SK-N-MC (cell line): Measurements from ENCODE around the gene ADRB1.

Source experiments
- EZH2 ChIP-seq: fragments of 200-600 bp; sonication (generic); IDR thresholded peaks from one replicate; pipeline ENCODE4 v1.6.1; 2017; ENCODE audit warnings: antibody characterized with exemption
- FOXP2 ChIP-seq: optimal IDR thresholded peaks from 2 replicates; pipeline ENCODE3; 2011; ENCODE audit warnings: mild to moderate bottlenecking, moderate library complexity; ENCODE audit not compliant: insufficient read depth; ENCODE audit errors: extremely low read length, control extremely low read depth

GRCh38 chr10:114075093-114075492 lies 31.4 kb downstream of the ADRB1 start:
- TF ChIP-seq EZH2, result no peak
- TF ChIP-seq FOXP2, result no peak
